H1 (cell line): ENCODE data around the gene MITF. TPM values are rescaled to one million over a fixed set of nuclear protein-coding genes. Genes with fewer than 3 reads are reported as not detected.

Experiments
- polyA plus RNA-seq, 7 experiments: library from polyadenylated mRNA; depleted of rRNA in 3 of 7; stranded (reverse) in 5 of 7; unstranded in 2 of 7; fragments of >200 nt in 5 of 7; fragments of 200-250 nt in 2 of 7; gene quantifications; 1 replicate in 5 of 7; 2 replicates in 1 of 7; 4 replicates in 1 of 7; pipeline versions ENCODE4 v1.2.1 to v1.2.3, GENCODE V29; 2011 to 2013; ENCODE audit warnings: missing spikeins in 2 of 7, mixed read lengths in 2 of 7
- small RNA-seq: library from polyadenylated mRNA; stranded (forward); fragments of <200 nt; extraction: miRNeasy Mini kit (QIAGEN cat#:217004); gene quantifications from one replicate; pipeline ENCODE3, GENCODE V24; 2013; ENCODE audit not compliant: insufficient read depth
- total RNA-seq: library from RNA; stranded (reverse); fragmentation: NEBNext Ultra II Directional; extraction: Animal tissue kit (Norgen Biotek cat#: 25700); gene quantifications from 2 replicates; pipeline ENCODE4 v1.2.1, GENCODE V29; 2021

MITF gene
- total and polyA plus RNA-seq, 2 of the 8 experiments (the other 6 are each of a cell fraction or from before 2014, with no cell fraction given), result 0.53 to 1.4 TPM

Small RNAs within 50 kb of the gene (small RNA-seq; reads per million reads assigned to genes)
- not detected for gene RN7SL418P
